IMR-90 (cell line): ENCODE measurements around the gene ANO1.

Experiments used
- BHLHE40 ChIP-seq: fragments of 150-350 bp; IDR thresholded peaks from 2 replicates; pipeline ENCODE4 v1.6.1; 2016; ENCODE audit warnings: mild to moderate bottlenecking, low read depth, low read length
- POLR2A ChIP-seq: IDR thresholded peaks from 2 replicates; pipeline ENCODE4 v1.6.1; 2012; ENCODE audit warnings: mild to moderate bottlenecking, low read depth, low read length
- RAD21 ChIP-seq: IDR thresholded peaks from 2 replicates; pipeline ENCODE4 v1.6.1; 2012; ENCODE audit warnings: low read length, improper control_type of control experiment
- SMC3 ChIP-seq: fragments of 150-350 bp; IDR thresholded peaks from 2 replicates; pipeline ENCODE4 v1.6.1; 2016; ENCODE audit warnings: low read depth, mild to moderate bottlenecking, antibody characterized with exemption, low read length, moderate library complexity
- TF ChIP-seq, protein P1 (sequence below): conservative IDR thresholded peaks from 2 replicates; pipeline ENCODE4 v1.5.1; 2012; ENCODE audit warnings: mild to moderate bottlenecking, low read depth, low read length, improper control_type of control experiment
- TF ChIP-seq, protein P2 (sequence below): fragments of 150-350 bp; IDR thresholded peaks from 2 replicates; pipeline ENCODE4 v1.6.1; 2016; ENCODE audit warnings: low read depth, mild to moderate bottlenecking, low read length, moderate library complexity, borderline replicate concordance

DNA sequence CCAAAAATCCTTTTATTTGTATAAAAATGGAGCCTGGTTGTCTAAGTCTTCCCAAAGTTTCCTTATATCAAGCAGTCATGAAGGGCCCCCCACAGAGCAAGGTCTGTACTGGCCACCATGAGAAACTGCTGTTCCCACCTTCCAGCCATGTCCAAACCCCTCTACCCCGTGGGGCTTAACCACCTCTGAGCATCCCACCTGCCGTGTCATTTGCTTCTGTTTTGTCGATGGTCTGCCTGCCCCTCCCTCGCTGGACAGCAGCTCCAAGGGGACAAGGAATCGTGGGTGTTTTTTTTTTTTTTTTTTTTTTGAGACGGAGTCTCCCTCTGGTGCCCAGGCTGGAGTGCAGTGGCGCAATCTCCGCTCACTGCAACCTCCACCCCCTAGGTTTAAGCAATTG, 11.1 kb upstream of the ANO1 start:
- TF ChIP-seq POLR2A (no peak), SMC3 (no peak), BHLHE40 (no peak), RAD21 (no peak)
- TF ChIP-seq, protein P1, sequence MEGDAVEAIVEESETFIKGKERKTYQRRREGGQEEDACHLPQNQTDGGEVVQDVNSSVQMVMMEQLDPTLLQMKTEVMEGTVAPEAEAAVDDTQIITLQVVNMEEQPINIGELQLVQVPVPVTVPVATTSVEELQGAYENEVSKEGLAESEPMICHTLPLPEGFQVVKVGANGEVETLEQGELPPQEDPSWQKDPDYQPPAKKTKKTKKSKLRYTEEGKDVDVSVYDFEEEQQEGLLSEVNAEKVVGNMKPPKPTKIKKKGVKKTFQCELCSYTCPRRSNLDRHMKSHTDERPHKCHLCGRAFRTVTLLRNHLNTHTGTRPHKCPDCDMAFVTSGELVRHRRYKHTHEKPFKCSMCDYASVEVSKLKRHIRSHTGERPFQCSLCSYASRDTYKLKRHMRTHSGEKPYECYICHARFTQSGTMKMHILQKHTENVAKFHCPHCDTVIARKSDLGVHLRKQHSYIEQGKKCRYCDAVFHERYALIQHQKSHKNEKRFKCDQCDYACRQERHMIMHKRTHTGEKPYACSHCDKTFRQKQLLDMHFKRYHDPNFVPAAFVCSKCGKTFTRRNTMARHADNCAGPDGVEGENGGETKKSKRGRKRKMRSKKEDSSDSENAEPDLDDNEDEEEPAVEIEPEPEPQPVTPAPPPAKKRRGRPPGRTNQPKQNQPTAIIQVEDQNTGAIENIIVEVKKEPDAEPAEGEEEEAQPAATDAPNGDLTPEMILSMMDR, result no peak
- TF ChIP-seq, protein P2, sequence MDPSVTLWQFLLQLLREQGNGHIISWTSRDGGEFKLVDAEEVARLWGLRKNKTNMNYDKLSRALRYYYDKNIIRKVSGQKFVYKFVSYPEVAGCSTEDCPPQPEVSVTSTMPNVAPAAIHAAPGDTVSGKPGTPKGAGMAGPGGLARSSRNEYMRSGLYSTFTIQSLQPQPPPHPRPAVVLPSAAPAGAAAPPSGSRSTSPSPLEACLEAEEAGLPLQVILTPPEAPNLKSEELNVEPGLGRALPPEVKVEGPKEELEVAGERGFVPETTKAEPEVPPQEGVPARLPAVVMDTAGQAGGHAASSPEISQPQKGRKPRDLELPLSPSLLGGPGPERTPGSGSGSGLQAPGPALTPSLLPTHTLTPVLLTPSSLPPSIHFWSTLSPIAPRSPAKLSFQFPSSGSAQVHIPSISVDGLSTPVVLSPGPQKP, result no peak
